ENCODE results near the gene MFAP4.

DNA sequence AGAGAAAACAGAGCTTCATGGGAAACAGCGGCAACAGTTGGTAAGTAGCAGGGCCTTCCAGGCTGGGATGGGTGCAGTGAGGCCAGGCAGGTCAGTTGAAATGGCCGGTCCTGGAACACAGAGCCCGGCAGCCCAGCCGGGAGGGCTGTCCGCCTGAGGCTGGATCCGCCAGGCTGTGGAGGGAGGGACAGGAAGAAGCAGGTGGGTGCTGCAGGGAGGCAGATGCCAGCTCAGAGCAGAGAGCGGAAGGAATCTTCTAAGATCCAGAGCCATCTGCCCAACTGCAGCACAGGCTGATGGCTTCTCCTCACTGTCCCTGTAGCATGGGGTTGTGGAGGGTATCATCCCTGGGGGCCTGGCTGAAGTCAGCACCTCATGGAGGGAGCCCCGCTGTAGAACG lies 24.6 kb upstream of the MFAP4 start:
- TF ChIP-seq, protein P1, sequence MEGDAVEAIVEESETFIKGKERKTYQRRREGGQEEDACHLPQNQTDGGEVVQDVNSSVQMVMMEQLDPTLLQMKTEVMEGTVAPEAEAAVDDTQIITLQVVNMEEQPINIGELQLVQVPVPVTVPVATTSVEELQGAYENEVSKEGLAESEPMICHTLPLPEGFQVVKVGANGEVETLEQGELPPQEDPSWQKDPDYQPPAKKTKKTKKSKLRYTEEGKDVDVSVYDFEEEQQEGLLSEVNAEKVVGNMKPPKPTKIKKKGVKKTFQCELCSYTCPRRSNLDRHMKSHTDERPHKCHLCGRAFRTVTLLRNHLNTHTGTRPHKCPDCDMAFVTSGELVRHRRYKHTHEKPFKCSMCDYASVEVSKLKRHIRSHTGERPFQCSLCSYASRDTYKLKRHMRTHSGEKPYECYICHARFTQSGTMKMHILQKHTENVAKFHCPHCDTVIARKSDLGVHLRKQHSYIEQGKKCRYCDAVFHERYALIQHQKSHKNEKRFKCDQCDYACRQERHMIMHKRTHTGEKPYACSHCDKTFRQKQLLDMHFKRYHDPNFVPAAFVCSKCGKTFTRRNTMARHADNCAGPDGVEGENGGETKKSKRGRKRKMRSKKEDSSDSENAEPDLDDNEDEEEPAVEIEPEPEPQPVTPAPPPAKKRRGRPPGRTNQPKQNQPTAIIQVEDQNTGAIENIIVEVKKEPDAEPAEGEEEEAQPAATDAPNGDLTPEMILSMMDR (IDR thresholded peaks at IDR 0.05; ENCODE audit: low read length): no peak
- TF ChIP-seq EZH2 (optimal IDR thresholded peaks at IDR 0.05; ENCODE audit: low read depth, low read length) (no peak), EZH2phosphoT487 (IDR thresholded peaks at IDR 0.05; ENCODE audit: low read length) (no peak)
